ENCODE results near the gene SI.
"Not testable (repeated sequence)": the region's sequence is repeated elsewhere in the genome, so short reads cannot be mapped to it uniquely, and the experiment has no call there.

SI gene

GRCh38 chr3:165078293-165078692, at the start of gene SI:
Gene SI (minus strand): TSS chr3:165078496. CDS start chr3:165076012, 2,484 bp downstream.
- DNase-seq, result no peak

GRCh38 chr3:165125836-165126235, 47.5 kb upstream of the SI start:
- no peak for DNase-seq

- no peak for DNase-seq
These were observed 33.1 kb upstream of the SI start for GRCh38 chr3:165111401-165111800.

- DNase-seq, result no peak
These were observed 25.3 kb upstream of the SI start for GRCh38 chr3:165103616-165104015.

- no peak for DNase-seq
These were observed 4.4 kb upstream of the SI start for GRCh38 chr3:165082650-165083049.

GRCh38 chr3:165081183-165081582, 2.9 kb upstream of the SI start:
- DNase-seq, result no peak

GRCh38 chr3:165075695-165076094, 2.6 kb downstream of the SI start:
- no peak for DNase-seq

GRCh38 chr3:165070682-165071081, 7.6 kb downstream of the SI start:
- DNase-seq, result no peak

GRCh38 chr3:165056510-165056909, 21.8 kb downstream of the SI start:
- no peak for DNase-seq

GRCh38 chr3:165040186-165040585, 38.1 kb downstream of the SI start:
- DNase-seq, result no peak

GRCh38 chr3:165011557-165011956, 66.7 kb downstream of the SI start:
- DNase-seq, result no peak

- no peak for DNase-seq
These were observed 93.3 kb downstream of the SI start for GRCh38 chr3:164984947-164985346.

- DNase-seq, result no peak
These were observed 115.7 kb downstream of the SI start for GRCh38 chr3:164962610-164963009.

GRCh38 chr3:164952966-164953365, 125.3 kb downstream of the SI start:
- DNase-seq, result no peak

GRCh38 chr3:164951403-164951802, 126.9 kb downstream of the SI start:
- DNase-seq, result not testable (repeated sequence)

GRCh38 chr3:164940745-164941144, 137.6 kb downstream of the SI start:
- no peak for DNase-seq

GRCh38 chr3:164929642-164930041, 148.7 kb downstream of the SI start:
- DNase-seq, result no peak
